Inferior parietal cortex (tissue), 1 donor: ENCODE data around the gene PPARGC1A.

Experiments used
- DNase-seq: peaks from one replicate; pipeline ENCODE4 v3.0.0-alpha.2; 2016; ENCODE audit errors: extremely low spot score

The PPARGC1A gene

GRCh38 chr4:23889814-23890341, at the start of gene PPARGC1A:
TSS of gene PPARGC1A (minus strand) at chr4:23890047. CDS start at chr4:23889957, 90 bp downstream.
- DNase-seq = peak; percentile 31

- no peak for DNase-seq
These were observed 48.9 kb upstream of the PPARGC1A start for GRCh38 chr4:23938796-23939195.

- no peak for DNase-seq
These were observed 47.3 kb upstream of the PPARGC1A start for GRCh38 chr4:23937173-23937572.

GRCh38 chr4:23934915-23935314, 45.1 kb upstream of the PPARGC1A start:
- DNase-seq = no peak

GRCh38 chr4:23934223-23934622, 44.4 kb upstream of the PPARGC1A start:
- DNase-seq = no peak

- DNase-seq = no peak
These were observed 43.1 kb upstream of the PPARGC1A start for GRCh38 chr4:23932901-23933308.

- DNase-seq = no peak
These were observed 42.3 kb upstream of the PPARGC1A start for GRCh38 chr4:23932186-23932585.

- no peak for DNase-seq
These were observed 41.6 kb upstream of the PPARGC1A start for GRCh38 chr4:23931489-23931830.

GRCh38 chr4:23930750-23931488, 41.1 kb upstream of the PPARGC1A start:
- DNase-seq = no peak

GRCh38 chr4:23929248-23929647, 39.4 kb upstream of the PPARGC1A start:
- DNase-seq = no peak

GRCh38 chr4:23924556-23924955, 34.7 kb upstream of the PPARGC1A start:
- no peak for DNase-seq

GRCh38 chr4:23923840-23924239, 34.0 kb upstream of the PPARGC1A start:
- DNase-seq = no peak

- no peak for DNase-seq
These were observed 33.3 kb upstream of the PPARGC1A start for GRCh38 chr4:23923141-23923540.

GRCh38 chr4:23922541-23923111, 32.8 kb upstream of the PPARGC1A start:
- DNase-seq = no peak

- no peak for DNase-seq
These were observed 32.2 kb upstream of the PPARGC1A start for GRCh38 chr4:23922013-23922412.

GRCh38 chr4:23921447-23921845, 31.6 kb upstream of the PPARGC1A start:
- no peak for DNase-seq

GRCh38 chr4:23920716-23921446, 31.0 kb upstream of the PPARGC1A start:
- DNase-seq = no peak

GRCh38 chr4:23920296-23920695, 30.4 kb upstream of the PPARGC1A start:
- DNase-seq = no peak

- no peak for DNase-seq
These were observed 26.4 kb upstream of the PPARGC1A start for GRCh38 chr4:23916282-23916681.

GRCh38 chr4:23915459-23916132, 25.7 kb upstream of the PPARGC1A start:
- DNase-seq = no peak

- no peak for DNase-seq
These were observed 22.0 kb upstream of the PPARGC1A start for GRCh38 chr4:23911675-23912455.
